Esophagus mucosa (tissue), 1 donor: ENCODE data around the gene RELN. TPM values are rescaled to one million over a fixed set of nuclear protein-coding genes. Genes with fewer than 3 reads are reported as not detected.

Source experiments
- ATAC-seq: fragments of 200-7000 bp; cut with Tn5 transposase; one replicate; pipeline ENCODE4 v1.9.1; 2020
- total RNA-seq: library from RNA; stranded (reverse); gene quantifications from one replicate; pipeline ENCODE4 v1.2.4, GENCODE V29; 2023
- donor health status: DM: yes; HTN: yes; CAD: no.

The RELN gene
- total RNA-seq, 1 donor from 2014 or later, result 0.52 TPM

DNA sequence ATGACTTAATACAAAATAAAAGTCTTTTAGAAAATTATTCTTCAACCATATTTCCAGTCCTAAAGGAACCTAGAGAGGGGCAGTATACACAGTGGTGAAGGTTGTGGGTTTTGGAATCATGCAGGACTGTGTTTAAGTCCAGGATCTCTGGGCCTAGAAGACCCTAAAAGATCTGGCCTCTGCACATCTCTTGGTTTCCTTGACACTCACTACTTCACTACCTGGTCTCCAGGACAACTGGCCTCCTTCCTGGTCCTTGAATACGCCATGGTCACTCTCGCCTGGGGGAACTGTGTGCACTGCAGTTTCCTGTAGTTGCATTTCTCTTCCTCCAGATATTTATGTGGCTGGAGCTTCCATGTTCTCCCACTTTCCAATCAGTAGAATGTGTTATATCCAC is 360.7 kb downstream of the RELN start:
- no peak for ATAC-seq

DNA sequence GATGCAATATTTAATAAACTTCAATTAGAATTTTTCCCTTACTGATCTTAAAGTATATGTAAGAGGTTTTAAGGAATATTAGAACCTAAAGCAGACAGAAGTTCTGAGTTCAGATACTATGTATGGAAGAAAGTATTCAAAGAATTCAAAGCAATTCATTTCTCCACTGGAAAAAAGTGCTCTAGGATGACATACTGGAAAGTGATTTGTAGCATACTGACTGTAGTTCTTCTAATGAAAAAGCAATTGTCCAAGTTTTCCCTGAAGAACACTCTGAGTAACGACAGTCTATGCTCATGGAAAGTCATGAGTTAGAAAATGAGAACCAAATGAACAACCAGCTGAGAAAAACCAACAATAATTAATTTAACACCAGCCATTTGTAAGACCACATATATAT is 362.7 kb downstream of the RELN start:
- no peak for ATAC-seq

GRCh38 chr7:103622274-103622673 is 367.2 kb downstream of the RELN start:
- no peak for ATAC-seq

DNA sequence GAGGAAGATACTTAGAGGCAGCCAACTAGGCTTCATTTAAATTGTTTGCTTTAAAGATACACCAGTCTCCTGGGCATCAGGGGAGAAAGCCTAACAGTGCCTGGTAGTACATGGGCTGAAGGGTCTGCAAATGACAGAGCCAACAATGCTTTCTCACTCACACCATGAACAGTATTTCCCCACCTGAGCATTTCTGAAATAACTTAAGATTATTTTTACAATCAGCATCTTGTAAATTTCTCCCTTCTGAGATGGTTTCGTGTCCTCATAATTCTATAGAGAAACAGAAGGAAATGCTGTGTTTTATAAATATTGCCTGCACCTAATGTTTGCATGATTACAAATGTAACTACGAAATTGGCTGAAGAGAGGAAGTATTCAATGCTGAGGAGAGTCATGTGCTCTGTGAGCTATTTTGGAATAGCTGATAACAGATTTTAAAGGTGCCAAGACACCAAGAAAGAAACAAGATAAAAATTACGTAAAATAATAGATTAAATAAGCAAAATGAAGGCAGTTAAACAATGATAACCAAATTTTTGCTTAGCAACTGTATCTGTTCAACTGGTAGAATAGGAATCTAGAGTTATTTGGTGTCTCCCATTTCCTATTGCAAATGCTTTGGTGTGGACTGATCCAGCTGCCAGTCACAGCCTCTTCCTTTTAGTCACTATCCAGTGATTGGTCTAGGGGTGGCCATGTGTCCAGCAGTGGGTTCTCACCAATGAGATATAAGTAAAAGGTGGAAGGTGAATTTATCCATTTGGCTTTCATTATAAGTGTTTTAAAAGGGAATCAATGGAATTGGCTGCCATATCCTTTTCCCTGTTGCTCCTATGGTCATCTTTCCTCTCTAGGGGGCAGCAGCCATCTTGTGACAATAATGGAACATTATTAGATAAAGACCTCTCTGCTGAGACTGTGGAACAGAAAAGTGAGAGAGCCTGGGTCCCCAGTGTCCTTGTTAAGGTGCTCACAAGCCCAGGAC is 375.5 kb downstream of the RELN start:
- no peak for ATAC-seq

DNA sequence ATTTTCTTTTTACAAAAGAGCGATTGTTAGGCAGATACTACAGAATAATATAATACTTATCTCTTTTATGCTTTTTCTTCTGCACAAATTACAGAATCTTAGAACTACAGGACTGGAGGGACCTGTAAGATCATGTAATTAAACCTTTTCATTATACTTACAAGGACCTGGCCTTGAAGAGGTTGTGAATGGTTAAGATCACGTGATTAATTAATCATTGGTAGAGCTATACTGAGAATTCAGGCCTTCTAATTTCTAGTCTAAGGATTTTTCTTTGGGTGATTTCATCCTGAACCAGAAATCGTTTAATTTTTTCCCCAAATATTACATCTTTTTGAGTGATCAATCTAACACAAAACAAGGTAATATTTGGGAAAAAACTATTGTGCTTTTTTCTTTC is 379.7 kb downstream of the RELN start:
- no peak for ATAC-seq

GRCh38 chr7:103605640-103606039 is 383.8 kb downstream of the RELN start:
- ATAC-seq, result no peak

GRCh38 chr7:103598326-103598905 is 391.0 kb downstream of the RELN start:
- ATAC-seq, result no peak

GRCh38 chr7:103597606-103598005 is 391.9 kb downstream of the RELN start:
- no peak for ATAC-seq

DNA sequence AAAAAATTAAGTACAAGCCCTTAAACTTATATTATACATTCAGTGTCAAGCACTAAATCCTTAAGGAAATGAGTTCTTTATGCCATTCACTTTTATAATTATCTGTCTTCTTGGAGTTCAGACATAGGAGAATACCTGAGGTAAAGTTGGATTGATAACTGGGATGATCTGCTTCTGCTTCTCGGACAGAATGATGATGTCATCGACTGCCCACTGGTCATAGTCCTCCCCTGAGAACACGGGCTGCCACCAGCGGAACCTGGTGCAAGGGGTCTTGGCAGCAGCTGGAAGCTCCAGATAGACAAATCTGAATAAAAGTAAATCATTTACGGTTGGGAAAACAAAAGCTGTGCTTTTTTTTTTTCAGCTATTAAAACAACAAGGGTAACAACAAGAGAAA is 395.3 kb downstream of the RELN start:
- no peak for ATAC-seq

- no peak for ATAC-seq
Measured at GRCh38 chr7:103593691-103594090, 395.8 kb downstream of the RELN start.

DNA sequence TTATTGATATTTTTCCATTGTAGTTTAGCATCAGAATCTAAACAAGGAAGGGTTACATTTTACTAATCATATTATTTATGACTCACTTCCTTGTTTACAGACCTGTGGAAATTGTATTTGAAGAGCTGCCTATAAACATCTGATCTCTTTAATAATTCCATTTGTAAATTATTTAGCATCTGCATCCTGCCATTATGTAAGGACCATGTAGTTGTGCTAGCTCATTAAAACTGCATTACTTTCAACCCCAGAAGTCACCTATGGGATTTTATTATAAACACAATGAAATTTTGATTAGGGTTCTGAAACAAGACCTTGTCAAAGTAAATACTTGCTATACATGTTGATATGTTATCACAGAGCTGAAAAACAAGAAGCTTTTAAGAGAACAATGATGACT is 396.6 kb downstream of the RELN start:
- ATAC-seq, result no peak

GRCh38 chr7:103592187-103592586 is 397.3 kb downstream of the RELN start:
- no peak for ATAC-seq

DNA sequence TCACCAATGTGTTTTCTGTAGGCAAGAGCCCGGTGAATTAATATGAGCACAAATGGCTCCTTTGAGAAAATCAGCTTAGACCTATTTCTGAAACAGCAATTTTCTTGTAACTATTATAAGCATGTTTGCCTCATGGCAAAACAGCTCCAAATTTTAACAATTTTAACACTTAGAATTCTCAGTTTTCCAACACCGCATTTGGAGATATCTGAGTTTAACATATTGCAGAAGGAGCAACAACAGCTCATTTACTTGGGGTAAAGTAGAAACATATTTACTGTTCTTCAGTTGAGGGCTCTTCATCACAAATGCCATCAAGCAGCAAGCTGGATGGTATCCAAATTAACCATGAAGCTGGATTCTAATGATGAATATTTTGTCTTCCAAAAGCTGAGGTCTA is 409.4 kb downstream of the RELN start:
- ATAC-seq, result no peak

DNA sequence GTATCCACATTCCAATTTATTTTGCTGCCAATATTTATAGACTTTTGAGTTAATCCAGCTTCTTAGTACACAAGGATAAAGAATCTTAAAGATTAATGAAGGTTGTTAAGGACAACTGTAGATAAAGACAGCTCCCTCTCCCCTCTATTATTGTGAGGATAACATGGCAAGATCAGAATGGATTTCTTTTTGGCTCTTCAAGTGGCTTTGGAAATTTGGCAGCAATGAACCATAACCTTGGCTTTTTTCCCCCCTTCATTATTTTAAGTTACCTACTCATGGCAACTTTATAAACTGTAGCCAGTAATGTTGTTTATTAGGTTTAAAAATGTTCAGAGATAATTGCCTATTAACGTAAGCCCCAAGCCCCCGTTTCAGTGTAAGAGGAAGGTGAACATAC is 412.4 kb downstream of the RELN start:
- ATAC-seq, result no peak

GRCh38 chr7:103576641-103577040 is 412.8 kb downstream of the RELN start:
- ATAC-seq, result no peak

GRCh38 chr7:103574576-103574975 is 414.9 kb downstream of the RELN start:
- no peak for ATAC-seq

DNA sequence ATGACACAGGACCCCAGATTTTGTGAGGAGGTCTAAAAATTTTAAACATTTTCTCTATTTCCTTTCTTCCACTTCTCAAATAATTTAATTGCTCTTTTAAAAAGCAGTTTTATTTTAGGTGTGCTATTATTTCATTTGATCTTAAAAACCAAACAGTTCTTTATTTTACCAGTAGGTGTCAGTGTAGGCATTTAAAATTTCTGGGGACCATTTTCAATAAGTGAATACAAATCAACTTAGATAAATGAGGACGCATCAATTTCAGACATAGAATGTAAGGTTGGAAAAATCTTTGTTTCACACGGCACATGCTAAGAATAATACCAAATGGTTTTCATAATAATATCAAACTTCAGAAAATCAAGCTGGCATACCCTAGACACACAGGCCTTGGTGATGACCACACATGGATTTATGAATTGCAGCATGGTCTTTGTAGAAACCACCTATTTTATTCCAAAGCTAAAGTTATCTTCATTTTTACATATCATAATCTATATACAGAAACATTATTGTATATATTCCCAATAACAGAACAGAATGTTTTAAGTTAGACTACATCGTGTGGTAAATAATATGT is 415.9 kb downstream of the RELN start:
- ATAC-seq, result no peak

GRCh38 chr7:103571586-103571985 is 417.9 kb downstream of the RELN start:
- no peak for ATAC-seq

DNA sequence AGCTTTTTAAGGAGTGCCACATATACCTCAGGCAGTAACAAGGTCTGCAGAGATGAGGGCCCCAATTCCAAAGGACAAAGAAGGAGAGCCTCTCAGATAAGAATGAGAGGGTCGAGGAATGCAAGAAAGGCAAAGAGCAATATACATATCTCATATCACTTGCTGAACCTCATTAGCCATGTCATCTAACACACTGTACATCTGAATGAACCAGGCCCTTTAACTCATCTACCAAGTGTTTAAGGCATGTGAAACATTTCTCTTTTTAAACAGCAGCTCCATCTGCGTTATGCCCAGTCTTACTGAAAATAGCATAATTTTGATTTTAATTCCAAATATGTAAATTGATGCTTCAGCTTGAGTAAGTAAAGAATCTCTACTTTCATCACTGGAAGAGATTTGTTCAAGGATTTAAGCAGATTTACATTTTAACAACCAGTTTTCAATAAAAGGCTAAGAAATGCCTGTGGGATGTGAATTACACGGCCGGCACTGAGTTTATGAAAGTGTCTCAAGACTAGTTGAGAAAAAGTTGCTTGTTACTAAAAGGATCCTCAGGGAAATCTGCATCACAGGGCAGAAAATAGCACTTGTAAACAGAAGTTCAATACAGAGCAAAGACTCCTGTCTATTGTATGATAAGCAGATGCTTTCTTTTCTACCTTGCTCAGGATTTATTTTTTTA is 419.7 kb downstream of the RELN start:
- ATAC-seq, result no peak

GRCh38 chr7:103564416-103564815 is 425.0 kb downstream of the RELN start:
- no peak for ATAC-seq

GRCh38 chr7:103560136-103560535 is 429.3 kb downstream of the RELN start:
- ATAC-seq, result no peak

DNA sequence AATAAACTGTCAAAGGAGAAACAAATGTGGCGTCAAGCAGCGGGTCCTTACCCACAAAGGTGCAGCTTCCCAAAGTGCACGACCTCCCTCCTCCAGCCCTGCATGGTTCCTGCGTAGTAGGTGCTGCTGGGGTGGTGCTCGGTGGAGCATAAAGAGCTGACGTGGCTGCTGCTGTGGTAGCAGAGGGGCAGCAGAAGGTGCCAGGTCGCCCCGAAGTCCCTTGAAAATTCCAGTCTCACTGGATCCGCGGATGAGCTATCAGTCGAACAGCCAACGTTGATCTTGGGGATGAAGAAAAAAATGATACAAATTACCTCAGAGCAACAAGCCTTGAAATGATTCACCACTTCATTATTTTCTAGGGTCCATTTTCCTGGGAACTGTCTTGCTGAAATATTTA is 438.4 kb downstream of the RELN start:
- no peak for ATAC-seq

DNA sequence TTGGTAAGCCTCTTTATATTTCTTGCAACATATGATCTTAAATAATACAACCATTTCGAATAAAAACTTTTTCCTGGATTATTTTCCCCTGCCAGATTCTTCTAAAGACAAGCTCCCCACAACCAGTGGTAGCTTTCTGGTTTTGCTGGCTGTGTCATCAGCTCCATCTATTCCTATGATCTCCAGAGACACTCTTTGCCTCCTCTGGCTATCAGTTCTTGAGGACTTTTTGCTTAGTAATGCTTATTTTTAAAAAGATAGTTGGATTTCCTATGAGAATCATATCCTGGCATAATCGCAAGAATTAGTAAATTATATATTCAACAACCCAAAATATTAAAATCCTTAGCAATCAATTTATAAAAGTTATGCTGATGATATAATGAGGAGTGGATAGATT is 439.7 kb downstream of the RELN start:
- no peak for ATAC-seq
